Stimulated activated CD4-positive, alpha-beta T cell treated with anti-CD3 and anti-CD28 coated beads, Interleukin-1b, Interleukin-23, amount 100 ng/mL, for 1 hour (primary cell): Measurements from ENCODE around the gene BPIFB1.

Source experiments
- DNase-seq, 2 donors: peaks; one replicate each; pipeline ENCODE4 v3.0.0-alpha.2; 2020; ENCODE audit warnings: low read depth in 2 of 2

The BPIFB1 gene

DNA sequence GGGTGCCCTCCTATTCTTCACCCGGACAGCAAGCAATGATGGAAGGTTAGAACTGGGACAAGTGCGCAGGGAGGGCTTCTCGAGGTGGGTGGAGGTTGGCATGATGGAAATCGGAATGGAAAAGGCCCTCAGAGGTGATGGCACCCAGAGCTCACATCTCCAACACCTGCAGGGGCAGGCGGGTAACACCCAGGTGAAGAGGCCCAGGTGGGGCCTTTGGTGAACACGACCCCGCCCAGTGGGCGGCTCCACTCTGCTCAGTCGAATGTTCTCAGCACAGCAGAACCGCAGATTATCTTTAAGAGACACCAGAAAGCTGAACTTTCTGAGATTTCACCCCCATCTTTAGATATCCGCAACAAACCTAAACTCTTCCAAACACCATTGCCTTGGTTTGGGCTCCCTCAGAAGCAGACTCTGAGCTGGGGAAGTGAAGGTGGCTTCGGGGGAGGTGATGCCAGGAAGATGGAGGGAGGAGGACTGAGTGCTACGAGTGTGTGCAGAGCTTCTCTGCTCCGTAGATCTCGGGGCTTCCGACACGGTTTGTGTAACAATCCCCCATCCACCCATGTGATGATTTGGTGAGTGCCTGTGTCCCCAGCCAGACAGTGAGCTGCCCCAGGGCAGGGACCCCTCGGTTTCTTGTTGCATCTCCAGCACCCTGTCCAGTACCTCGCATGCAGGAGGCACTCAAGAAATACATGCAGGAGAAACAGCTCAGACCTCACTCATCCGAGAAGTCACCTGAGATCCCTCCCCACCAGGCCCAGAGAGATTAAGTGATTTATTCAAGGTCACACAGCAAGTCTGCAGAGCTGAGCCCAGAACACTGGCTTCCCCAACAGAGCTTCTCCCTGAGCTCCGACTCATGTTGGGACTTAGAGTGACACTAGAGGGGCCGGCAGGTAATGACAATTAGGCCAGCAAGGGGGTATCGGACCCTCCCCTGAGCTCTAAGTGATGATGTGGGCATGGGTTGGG, 45.4 kb downstream of the BPIFB1 start:
- no peak for DNase-seq

DNA sequence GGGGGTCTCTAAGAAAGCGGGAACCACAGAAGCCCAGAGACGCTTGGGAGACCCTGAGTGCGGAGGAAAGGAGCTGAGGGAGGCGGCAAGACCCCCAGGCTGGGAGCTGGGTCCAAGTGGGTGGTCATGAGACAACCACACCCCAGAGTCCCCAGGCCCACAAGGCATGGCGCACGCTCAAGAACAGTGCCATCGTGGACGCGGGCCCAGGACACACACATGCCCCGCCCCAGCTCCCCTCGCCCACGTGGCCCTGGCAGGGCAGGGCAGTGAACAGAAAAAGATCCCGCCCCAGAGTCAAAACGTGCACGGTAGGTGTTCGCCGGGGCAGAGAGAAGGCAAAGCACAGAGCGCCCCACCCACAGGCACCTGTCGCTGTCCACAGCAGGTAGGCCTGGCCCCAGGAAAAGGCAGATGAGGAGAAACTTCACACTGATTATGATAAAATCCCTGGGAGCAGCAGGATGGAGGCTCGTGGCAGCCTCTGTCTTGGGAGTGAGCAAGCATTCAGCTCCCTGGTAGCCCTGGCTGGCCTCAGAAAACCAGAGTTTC, 50.0 kb downstream of the BPIFB1 start:
- DNase-seq, result no peak

DNA sequence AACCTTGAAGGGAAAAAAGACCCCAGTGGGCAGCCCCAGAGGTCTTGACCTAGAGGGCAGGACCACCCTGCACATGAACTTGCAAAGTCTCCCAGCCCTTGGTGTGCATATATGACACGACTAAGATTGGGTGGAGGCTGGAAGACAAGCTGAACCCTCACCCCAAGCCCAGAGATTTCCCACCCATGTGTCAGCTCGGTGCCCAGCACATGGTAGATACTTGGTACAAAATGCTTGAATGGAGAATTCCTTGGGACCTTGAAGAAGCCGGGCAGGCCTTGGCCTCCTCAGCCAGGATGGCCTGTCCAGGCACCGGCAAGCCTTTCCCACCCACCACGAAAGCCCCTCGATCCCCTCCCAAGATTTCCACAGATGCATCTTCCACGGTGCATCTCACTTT, 50.6 kb downstream of the BPIFB1 start:
- no peak for DNase-seq

DNA sequence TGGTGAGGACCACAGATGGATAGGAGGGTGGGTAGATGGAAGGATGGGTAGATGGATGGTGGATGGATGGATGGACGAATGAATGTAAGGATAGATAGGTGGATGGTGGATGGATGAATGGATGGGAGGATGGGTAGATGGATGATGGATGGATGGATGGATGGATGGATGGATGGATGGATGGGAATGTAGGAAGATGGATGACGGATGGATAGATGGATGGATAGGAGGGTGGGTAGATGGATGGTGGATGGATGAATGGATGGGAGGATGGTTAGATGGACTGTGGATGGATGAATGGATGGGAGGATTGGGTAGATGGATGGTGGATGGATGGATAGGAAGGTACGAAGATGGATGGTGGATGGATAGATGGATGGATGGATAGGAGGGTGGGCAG, 51.1 kb downstream of the BPIFB1 start:
- no peak for DNase-seq

DNA sequence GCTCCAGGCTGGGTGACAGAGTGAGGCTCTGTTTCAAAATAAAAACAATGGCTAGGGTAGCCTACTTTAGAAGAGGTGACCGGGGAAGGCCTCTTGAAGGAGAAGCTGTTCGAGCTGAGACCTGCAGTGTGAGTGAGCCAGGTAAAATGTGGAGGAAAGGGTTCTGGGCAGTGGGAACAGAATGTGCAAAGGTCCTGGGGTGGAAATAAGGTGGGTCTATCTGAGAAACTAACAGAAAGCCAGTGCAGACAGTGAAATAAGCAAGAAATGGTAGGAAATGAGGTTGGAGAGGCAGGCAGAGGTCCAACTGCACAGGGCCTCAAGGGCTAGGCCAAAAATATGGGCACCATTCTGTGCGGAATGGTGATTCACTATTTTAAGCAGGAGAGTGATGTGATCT, 53.4 kb downstream of the BPIFB1 start:
- DNase-seq, result no peak

DNA sequence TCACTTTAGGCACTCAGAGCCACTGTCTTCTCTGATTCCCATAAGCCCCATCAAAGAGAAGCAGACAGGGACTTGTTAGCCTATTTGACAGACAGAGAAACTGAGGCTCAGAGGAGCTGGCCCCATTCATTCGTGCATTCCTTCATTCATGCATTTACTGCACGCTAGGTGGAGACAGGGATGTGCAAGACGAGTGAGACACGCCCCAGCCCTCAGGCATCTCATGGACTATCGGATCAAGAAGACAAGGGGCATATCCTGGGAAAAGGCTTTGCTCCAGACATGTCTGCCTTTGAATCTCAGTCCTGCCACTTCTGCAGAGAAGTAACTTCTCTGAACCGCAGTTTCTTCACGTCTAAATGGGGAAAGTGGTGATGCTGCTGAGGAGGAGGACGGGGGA, 54.1 kb downstream of the BPIFB1 start:
- no peak for DNase-seq

DNA sequence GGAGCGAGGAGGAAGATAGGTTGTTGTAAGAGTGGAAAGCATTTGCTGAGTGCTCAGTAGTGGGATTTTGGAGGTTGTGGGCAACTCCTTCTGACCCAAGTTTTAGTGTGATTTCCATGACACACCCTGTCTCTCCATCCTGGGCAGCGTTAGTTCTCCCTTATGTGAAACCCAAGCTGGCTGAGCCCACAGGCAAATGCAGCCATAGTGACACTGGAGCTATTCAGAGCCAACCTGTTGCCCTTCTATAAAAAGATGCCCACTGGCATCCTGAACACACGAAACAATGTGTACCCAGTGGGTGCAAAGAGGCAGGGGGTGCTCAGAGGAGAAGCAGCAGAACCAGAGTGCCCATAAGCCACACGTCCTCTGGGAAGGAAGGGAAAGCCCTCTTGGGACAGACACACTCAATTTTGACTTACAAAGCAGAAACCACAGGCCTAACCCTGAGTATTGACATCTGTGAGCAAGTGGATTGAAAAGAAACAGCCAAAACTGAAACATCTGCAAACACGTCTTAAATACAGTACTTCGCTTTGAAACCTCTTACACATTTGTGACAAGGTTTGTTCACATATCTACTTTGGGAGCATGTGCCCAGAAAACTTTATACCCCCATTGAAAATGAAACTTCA, 54.6 kb downstream of the BPIFB1 start:
- DNase-seq, result no peak

DNA sequence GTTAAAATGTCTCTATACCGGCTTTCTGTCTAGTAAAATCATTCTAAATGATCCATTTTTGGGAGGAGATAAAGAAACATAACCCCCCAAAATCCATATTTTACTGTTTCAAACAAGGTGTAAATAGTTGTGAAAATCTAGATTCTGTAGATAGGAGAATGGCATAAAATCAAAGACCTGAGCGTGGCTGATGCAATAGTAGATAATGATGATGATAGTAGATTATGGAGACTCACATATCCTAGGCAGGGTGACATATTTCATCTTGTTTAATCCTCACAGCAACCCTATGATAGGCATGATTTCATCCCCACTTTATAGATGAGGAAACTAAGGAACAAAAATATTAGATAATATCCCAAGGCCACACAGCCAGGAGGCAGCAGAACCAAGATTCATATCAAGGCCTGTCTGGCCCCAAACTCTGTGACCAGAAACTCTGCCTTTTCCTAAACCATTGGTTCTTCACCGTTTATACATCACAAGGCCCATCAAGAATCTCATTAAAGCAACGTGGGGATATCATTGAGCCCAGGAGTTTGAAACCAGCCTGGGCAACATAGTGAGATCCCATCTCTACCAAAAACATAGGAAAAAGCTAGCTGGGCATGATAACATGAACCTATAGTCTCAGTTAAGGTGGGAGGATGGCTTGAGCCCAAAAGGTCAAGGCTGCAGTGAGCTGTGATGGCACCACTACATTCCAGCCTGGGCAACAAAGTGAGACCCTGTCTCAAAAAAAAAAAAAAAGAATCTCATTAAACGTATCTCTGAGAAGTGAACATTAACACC, 55.6 kb downstream of the BPIFB1 start:
- no peak for DNase-seq

DNA sequence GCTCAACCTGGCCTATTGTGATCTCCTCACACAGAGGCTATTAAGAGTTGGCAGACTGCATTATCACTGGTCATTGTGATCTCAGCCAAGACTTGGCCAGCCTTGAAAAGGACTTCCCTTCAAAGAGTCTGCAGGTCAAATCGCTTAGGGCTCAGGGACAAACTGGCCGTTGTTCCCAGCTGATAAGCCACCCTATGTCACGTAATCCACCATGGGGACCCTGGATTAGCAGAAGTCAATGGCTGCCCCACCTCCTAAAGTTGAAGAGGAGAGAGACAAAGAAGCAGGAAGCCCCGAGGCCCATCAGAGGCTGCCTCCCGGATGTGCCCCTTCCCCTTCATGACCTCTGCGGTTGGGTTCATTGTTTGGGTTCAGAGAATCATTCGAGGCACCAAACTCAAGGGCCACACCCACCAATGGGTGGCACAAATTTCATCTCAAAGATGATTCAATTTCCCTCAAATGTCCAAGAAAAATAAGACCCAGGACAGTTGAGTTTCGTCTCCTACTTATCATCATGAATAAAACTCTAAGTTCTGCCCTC, 56.6 kb downstream of the BPIFB1 start:
- no peak for DNase-seq

DNA sequence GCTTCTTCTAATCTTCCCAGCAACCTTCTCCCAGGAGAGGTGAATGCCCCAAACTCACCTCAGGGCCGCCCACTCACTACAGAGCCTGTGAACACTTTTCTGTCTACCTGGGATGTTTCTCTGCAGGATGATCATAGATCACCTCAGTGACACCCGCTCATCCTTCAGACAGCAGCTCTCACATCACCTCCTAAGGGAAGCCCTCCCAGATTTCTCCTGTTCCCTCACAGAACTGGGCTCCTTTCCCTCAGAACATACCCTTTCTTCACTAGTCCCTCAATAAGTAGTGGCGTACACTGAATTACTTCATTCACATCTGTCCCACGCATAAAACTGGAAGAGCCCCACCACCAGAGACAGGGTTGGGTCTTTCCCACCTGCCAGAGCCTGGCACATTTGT, 60.5 kb downstream of the BPIFB1 start:
- no peak for DNase-seq

DNA sequence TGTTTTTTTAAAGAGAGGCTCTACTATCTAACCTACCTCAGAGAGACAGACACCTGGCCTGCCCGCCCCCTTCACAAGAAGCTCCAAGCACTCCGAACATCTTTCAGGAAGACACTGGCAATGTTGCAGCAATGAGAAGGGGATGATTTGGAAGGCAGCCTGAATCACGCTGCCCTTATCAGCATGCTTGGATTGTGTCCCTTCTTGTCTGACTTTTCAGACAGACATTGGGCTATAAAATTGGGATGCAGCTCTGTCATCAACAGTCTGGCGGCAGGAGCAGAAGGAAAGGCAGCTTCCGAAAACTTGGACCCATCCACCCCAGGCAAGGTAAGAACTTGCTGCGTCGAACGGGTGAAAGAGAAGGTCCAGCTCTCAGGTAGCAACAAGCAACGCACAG, 62.3 kb downstream of the BPIFB1 start:
- no peak for DNase-seq

DNA sequence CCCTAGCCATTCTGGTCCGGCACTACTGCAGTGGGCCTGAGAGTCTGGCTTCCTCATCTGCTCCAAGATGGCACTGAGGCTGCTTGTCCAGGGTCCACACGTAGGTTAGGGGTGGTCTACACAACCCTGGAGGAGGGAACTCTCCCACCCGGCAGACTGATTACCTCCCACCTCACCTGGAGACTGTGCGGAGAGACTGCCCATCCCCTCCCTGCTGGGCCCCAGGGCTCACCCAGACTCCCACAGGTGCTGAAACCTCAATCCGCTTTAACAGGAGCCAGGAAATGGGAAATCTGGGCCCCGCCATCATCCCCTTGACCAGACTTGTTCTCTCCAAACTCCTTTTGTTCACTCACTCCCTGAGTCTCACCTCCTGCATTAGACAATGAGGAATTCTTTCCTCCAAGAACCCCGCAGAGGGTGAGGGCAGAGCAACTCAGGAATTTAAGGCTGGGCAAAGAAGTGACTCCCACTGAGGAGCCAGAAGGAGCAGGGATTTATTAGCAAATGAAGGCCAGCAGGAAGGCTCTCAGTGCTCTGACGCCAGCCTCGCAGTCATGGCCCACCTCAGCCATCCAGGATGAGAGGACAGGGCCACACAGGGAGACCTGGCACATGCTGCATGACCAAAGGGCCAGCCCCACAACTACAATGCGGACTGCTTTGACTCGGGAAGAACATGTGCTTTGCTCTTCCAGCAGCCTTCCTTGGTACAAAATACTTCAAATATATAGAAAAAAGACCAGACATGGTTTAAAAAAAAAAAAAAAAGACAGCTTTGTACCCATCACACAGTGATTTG, 65.3 kb downstream of the BPIFB1 start:
- DNase-seq, result no peak

DNA sequence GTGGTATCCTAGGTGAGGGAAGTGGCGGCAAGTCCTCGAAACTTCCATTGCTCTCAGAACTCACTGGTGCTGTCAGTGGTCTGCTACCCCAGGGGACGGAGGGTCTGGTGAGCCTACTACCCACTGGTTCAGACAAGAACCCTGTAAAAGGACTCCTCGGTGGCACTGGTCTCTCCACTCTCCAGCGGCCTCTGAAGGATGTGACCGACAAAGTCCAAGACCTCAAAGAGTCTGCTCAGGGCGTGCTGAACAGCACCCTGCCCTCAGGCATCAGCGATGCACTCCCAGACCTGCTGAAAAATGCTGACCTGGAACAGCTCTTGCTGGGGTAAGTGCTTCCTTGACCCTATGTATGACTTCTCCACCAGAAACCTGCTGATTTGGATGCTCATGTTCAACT, 66.5 kb downstream of the BPIFB1 start:
- DNase-seq, result no peak

DNA sequence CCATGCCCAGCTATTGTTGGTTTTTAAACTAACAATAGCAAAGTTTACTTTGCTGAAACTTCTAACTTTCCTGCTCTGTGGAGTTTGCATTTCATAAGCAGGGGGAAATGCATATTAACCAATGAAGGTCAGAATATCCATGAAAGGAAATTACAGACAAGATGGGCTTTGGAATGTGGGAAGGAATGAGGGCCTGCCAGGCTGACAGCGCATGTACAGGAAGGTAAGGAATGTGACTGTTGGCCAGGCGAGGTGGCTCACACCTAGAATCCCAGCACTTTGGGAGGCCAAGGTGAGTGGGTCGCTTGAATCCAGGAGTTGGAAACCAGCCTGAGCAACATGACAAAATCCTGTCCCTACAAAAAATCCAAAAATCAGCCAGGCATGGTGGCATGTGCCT, 68.7 kb downstream of the BPIFB1 start:
- no peak for DNase-seq

DNA sequence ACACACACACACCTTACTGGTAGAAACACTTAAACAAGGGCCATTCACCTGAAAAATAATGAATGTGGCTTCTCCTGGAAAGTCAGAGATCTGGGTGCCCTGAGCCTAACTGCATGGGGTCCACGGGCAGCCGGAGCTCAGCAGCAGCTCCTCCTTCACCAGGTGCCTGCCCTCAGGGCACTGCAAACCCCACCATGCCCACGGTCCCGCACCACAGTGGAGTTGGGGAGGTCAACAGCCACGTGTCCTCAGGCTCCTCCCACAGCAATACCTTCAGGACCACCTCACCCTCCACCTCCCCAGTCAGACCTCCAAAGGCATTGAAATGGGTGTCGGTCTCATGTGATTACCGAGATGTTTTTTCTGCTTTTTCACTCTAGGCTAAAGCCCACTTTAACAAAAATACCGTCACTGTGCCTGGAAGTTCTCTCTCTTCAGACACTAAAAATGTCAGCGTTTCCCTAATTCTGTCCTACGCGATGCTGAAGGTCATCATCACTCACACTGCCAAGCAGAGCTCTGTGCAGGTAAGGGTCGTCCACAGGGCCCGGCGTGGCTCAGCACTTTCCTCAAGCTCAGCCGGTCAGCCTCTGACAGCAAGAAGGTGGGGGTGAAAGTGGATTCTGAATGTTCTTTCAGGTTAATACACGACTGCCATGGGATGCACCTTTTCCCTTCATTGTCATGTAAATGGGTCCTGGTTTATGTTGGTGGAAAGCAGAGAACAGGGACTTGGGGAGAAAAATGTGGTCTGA, 69.4 kb downstream of the BPIFB1 start:
- no peak for DNase-seq

DNA sequence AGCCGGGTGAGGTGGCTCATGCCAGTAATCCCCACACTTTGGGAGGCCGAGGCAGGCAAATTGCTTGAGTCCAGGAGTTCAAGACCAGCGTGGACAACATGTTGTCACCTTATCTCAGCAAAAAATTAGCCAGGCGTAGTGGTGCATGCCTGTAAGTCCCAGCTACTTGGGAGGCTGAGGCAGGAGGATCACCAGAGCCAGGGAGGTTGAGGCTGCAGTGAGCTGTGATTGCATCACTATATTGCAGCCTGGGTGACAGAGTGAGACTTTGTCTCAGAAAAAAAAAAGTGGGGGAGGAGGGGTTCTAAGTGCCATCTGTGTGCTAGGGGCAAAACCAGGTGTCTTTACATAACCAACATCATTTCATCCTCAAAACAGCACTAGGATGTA, 70.0 kb downstream of the BPIFB1 start:
- no peak for DNase-seq
